Activated CD4-positive, CD25-positive, alpha-beta regulatory T cell treated with anti-CD3 and anti-CD28 coated beads, Interleukin-2, amount 50 U/mL, for 16 hours (primary cell): ENCODE data around the gene CHI3L2.

ENCODE experiments used
- DNase-seq: peaks from one replicate; pipeline ENCODE4 v3.0.0-alpha.2; 2020; ENCODE audit warnings: low read depth, low spot score

The CHI3L2 gene

DNA sequence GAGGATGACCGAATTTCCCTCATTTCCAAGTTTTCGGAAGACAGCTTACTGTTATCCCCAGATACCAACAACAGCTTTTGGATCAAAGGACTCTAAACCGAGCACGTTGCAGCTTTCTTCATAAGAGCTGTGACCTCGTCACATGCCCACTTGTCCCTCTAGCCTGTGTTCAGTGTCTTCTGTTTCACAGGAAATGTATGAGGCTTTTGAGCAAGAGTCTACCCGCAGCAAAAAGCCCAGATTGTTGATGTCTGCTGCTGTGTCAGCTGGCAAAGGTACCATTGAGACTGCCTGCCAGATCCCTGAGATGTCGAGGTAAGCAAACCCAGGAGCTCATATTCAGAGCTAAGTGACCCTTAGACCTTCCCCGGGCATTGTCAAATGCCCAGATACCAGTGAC, 24.1 kb downstream of the CHI3L2 start:
- DNase-seq, result no peak

DNA sequence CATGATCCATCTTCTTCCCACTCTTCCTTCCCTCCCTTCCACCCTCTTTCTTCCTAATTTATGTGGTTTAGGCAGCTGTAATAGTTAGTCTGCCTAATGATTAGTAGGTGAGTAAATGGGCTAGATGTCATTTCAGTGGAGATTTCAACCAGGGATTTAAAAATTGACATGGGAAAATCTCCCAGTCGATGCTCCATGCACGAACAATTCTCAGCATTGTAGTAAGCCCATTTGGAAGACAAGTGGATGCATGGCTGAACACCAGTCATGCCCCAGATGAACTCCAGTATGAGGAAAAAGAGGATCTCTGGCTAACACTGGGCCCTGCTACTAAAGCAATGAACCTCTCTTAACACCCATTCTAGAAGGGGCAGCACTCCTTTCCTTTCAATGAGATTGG, 25.3 kb downstream of the CHI3L2 start:
- DNase-seq, result no peak

DNA sequence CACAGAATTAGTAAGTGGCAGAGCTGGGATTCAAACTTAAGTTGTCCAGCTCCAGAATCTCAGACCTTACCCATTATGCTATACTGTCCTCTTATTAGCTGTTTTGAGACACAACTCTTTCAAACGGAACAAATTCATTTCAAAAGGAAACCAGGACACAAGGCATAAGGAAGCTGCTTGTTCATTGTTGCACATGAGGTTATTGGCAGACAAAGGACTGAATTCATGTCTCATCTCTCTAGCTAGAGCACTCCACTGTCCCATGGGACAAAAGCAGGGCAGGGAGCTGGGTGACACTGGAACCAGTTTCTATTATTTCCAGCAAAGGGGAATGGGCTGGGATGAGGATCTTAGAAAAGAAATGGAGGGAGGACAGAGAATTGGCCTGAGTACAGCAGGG, 26.4 kb downstream of the CHI3L2 start:
- DNase-seq, result no peak

DNA sequence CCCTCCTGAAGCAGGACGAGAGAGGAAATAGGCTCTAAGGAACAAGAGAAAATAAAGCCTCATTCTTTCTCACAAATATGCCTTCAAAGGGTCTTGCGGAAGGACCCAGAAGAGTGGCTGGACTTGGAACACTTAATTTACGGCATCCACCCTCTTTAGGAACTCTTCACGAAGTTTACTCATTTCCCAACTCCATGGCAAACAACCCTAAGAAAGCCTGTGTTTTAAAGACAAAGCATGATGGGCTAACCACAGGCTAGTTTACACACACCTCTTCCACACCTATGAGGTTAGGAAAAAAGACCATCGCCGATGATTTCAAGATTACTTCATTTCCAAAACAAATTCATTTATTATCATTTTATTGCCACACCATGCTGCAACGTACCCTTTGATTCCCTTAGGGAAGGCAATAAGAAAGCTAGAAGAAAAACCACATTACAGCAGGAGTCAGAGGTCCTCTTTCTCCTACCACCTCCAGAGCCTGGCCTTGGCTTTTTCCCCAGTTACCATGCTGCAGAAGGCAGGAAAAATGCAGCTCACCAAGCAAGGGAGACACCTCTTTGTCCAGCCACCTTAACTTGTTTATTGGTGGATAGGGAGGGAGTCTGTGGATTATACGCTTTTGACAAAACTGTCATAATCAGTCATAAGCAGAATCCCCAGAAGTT, 29.6 kb downstream of the CHI3L2 start:
- DNase-seq, result no peak

DNA sequence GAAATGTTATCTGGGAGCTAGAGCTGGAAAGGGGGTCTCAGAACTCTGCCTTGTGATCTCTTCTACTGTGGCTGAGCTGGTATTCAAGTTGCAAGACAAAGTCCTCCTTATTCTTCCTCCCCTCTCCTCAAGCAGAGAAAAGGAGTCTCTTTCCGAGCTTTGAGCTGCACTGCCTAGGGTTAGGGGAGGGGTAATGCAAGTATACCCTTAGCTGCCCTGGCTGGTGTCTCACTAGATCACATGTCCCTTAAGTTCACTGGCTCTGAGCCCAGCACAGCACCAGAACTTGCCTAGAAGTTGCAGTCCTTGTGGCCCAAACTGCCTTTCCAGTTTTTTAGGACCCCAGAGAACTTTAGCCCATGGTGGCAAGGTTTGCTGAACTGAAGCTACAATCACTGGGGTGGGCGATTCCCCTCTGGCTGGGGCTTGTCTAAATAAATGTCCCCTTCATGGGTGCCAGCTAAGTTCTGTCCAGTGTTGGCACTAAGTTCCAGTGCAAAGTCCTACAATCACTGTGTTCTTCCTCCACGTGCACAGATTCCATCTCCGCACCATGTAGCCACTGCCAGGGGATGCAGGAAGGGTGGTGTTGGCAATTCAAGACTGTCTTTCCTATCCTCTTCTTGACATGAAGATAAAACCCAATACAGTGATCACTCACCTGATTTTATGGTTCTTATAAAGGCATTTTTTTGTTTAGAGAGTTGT, 40.4 kb downstream of the CHI3L2 start:
- no peak for DNase-seq

DNA sequence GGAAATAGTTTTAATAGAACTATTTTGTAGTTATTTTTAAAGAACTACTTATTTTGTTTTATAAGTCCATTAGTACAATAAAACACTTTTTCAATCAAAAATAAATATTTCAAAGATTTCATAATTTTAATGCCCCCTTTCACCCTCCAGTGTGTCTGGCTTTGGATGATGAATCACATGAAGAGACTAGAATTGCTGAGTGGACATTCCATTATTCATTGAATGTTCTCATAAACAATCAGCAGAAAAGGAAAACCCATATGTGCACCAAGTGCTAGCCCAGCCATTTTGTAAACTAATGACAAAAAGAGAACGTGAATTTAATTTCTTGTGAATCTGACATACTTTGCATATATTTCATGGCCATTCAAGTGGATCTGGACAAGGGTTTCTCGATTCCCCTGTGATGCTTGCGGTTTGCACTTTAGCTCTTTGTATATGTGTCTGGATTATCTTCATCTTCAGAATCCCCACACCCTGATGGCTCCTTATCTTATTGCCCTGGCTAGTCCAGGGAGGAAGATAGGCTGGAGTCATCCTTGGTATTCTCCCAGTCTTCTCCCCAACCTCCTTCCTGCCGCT, 42.4 kb downstream of the CHI3L2 start:
- DNase-seq, result no peak

DNA sequence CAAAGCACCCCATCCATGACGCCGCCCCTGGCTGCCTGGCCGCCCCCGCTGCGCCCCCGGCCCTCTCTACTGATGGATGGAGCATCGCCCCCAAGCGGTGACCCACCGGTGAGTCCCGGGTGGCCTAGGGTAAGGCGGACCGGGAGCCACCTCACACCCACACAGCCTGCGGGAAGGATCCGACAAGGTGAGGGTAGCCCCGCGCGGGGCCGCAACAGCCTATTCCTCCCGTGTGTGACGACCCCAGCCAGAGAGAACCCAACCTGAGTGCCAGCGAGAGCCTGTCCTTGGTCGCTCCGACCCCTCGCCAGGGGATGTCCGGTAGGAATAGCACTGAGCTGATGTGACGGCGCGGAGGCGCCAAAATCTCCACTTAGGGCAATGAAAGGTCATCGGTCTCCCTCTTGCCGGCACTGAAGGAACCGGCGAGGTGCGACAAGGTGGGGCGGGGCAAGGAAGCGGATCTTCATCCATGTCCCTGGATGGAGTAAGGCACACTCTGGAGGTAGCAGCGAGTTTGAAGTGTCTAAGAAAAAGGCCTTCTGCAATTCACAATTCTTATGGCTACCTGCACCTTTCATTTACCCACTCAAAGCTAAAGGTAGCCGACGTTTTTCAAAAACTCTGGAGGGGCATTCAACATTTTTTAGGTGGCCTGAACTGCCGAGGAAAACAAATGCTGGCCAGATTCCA, 43.4 kb downstream of the CHI3L2 start:
- DNase-seq, result no peak

DNA sequence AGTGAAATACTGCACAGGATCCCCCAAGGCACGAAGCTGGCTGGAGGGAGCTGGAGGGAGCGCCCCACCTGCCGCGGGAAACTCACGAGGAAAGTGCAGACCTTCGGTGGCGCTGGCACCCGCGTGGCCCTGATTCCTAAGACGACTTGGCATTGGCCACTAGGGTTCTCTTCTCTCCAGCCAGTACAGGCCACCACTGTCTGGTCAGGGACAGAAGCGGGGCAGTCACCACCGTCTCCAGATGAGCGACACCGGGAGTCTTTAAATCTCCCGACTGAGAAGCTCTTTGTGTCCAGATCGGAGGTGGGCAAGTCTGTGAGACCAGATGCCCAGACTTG, 43.9 kb downstream of the CHI3L2 start:
- DNase-seq, result no peak

DNA sequence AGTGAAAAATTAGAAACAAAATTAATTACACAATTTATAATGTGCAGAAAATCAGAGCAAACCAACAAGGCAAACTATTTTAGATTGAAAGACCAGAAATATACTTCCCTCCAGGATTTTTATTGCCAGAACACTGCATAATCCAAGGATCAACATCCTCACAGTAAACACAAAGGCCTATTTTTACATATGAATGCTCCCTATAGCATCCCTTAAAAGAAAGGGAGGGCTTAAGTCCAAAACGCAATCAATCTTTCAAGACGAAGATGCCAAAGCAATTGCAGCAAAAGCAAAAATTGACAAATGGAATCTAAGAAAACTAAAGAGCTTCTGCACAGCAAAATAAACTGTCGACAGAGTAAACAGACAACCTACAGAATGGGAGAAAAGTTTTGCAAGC, 44.6 kb downstream of the CHI3L2 start:
- DNase-seq, result no peak

DNA sequence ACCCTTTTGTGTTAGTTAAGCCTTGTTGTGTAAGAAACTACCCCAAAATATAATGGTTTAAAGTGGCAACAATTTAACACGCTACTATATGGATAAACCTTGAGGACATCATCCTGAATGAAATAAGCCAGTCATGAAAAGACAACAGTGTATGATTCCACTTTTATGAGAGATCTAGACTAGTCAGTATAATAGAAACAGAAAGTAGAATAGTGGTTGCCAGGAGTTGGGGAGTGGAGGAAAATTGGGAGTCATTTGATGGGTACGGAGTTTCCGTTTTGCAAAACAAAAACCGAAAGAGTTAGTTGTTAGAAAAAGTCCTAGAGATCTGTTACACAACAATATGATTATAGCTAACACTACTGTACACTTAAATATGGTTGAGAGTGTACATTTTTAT, 47.1 kb downstream of the CHI3L2 start:
- no peak for DNase-seq

DNA sequence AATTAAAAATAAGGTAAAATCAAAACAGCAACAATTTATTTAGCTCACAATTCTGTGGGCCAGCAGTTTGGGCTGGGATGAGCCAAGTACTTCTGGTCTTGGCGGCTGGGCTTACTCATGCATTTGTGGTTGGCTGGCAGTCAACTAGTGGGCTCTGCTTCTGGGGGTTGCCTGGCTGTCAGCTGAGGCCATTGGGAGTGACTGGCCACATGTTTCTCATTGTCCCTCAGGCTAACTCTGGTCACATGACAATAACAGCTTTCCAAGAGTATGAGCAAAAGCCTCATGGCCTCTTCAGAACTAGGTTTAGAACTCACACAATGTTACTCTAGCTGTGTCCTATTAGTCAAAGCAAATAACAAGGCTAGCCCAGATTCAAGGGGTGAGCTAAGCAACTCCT, 47.6 kb downstream of the CHI3L2 start:
- no peak for DNase-seq

DNA sequence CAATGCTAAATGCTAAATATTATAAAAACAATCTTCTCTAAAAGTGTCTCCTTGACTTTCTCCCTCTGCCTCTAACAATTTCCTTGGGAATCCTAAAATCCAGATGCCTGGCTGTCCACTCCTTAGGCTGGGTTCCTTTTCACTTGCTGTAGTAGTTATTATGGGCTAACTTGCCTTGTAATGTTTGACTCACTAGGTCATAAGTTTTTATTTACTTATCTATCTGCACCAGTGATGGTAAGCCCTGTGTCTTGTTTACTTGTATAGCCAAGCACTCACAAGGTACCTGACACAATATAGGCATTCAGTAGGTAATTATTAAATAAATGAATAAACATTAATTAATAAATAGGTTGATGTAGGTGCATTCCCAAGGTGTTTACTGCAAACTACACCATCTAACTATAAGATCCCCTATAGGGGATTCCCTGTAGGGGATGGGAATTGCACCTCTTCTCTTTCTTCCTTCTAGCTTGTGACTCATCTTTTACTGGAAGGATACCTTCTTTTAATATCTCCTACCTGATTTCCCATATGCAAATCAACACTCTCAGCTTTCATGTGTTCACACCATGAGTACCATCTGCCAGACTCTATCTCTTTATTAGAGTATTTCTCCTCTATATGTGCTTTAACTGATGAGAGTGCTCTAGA, 48.4 kb downstream of the CHI3L2 start:
- no peak for DNase-seq

DNA sequence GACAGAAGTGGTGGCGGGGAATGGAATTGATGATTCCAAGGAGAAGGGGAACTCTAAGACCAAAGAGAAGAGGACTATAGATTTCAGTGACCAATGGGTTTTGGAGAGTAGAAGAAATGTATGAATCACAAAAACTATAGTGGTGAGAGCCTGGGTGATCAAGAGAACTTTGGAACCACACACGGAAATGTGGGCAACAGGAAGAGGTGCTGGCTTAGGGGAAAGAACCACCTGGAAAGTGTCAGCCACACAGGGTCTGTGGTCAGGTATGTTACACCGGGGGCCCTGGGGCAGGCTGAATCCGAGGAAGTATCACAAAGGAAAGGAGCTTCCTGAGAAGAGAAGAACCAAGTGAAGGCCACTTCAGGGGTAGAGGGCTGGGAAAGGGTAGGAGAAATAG, 51.6 kb downstream of the CHI3L2 start:
- no peak for DNase-seq

DNA sequence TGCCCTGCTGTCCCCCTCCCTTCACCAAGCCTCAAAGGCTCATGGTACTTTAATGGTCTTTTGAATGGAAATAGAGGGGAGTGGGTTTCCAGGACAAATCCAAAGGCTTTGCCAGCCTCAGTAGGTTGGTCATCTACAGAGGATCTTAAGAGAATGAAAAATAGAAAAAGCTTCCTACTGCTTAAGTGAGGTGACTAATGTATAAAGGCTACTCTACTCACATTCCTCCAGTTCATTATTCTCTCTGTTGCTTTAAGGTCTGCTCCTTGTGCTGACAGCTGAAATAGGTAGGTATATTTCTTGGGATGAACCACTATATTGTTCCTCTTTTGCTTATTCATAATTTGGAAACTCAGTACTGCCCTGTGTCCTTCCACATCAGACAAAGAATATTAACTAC, 52.8 kb downstream of the CHI3L2 start:
- DNase-seq, result no peak

DNA sequence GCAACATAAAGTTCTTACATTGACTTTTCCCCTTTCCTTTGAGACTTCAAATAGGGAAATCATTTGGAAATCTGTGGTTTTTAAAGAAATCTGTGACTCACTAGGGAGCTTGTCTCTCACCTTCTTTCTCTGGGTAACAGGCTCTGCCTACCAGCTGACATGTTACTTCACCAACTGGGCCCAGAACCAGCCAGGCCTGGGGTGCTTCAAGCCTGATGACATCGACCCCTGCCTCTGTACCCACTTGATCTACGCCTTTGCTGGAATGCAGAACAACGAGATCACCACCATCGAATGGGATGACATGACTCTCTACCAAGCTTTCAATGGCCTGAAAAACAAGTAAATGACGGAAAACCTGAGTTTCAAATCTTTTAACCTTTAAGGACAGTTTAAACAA, 53.9 kb downstream of the CHI3L2 start:
- no peak for DNase-seq

DNA sequence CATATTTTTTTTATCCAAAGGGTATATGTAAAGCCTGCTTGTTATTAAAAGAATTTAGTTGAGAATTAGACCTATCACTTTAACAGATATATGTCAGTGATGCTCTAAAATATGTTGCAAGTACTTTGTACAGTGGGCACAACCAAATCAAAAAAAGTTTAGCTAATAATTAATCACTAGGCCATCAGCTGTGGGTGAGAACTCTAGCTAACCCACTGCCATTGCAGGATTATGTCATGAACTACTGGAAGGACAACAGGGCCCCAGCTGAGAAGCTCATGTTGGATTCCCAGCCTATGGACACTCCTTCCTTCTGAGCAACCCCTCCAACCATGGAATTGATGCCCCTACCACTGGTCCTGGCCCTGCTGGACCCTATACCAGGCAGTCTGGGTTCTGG, 56.3 kb downstream of the CHI3L2 start:
- DNase-seq, result no peak

DNA sequence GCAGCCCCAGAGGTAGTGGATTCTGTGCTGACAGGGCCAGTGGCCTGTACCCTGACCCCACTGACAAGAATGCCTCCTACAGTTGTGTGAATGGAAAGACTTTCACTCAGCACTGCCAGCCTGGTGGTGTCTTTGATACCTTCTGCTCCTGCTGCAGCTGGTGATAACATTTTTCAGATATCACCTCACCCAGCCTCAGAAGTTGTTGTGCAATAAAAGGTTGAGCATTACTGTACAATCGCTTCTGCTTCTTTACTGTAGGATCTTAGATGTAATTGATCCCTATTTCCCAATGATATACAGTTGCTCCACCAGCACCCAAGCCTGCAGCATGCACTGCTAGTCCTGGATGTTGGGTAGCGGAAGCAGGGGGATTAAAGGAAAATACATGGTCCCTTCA, 58.4 kb downstream of the CHI3L2 start:
- DNase-seq, result no peak

DNA sequence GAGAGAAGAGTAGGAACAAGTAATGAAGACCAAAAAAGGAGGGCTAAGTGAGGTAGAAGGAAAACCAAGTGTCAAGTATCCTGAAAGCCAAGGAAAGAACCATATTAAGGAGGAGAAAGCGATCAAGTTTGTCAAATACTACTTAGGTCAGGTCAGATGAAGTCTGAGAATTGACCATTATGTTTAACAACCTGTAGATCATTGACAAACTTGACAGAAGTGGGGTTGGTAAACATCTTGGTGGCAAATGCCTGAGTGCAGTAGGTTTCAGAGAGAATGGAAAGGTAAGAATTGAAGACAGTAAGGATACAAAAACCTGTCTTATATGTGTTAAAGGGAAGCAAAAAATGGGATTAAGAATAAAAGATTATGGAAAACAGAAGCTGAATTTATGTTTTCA, 59.4 kb downstream of the CHI3L2 start:
- no peak for DNase-seq

DNA sequence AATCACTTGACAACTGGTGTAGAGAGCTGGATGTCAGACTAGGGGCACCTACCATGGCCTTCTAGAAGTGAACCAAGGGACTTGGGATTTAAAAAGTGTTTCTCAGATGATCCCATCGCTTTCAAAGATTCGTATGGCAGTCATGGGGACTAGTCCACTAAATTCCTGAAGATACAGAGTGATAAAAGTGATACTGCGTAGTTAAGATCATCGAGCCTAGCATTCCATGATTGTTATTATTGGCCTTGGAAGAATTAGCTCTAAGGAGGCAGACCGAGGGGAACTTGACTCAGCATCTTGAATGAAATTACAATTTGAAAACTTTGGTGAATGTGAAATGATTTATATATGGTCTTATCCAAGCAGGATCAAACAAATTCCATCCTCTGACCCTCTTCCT, 61.9 kb downstream of the CHI3L2 start:
- DNase-seq, result no peak

DNA sequence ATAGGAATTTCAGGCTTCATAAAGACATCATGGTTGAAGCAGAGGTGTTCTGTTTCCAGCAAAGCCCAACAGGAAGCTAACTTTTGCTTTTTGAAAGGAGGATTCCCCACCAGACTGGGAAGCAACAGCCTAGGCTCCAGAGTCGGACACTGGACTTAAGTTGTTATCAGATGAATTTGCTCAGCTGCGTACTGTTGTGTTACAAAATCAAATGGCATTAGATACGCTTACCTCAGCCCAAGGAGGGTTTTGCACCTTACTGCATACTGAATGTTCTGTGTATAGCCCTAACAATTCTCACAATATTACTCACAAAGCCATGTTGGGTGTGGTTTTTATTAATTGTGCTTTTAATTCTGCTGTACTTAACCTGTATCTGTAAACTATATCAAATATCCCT, 62.6 kb downstream of the CHI3L2 start:
- no peak for DNase-seq

DNA sequence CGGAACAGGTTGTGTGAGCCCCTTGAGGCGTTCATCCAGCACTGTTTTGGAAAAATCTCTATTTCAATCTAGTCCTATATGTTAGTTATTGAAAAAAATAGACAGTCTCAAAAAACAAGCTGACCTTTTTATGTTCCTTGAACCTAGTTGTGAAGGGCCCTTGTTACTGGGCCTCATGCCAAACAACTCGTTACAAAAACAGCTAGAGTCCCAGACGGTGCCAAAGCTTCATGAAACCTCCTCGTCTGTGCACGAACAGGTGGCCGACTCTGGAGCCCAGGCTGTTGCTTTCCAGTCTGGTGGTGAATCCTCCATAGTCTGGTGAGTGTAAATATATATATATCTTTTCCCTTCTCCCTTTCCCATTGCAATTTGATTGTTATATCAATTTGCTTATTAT, 63.1 kb downstream of the CHI3L2 start, which contains the start of gene CHIA:
CHIA (plus strand) TSS at position 222 of the 400 bp plus-strand sequence. CDS start 19,617 bp downstream, outside the sequence.
- DNase-seq, result no peak
